Choroid plexus epithelial cell (primary cell): ENCODE results near the gene SCNN1A.
A peak's percentile ranks its signal among the peaks of the same experiment; 100 is the strongest.

Source experiments
- DNase-seq: peaks from one replicate; pipeline ENCODE4 v3.0.0-alpha.2; 2010; ENCODE audit warnings: low read depth
- H3K4me3 ChIP-seq: 2 replicates; pipeline ENCODE4 v1.5.1; 2011; ENCODE audit warnings: low read depth, mild to moderate bottlenecking, control low read depth, low read length, moderate library complexity
- TF ChIP-seq, protein P1 (sequence below): conservative IDR thresholded peaks from 2 replicates; pipeline ENCODE4 v1.5.1; 2011; ENCODE audit warnings: low read depth, mild to moderate bottlenecking, control low read depth, inconsistent platforms, low read length, moderate library complexity

SCNN1A gene

DNA sequence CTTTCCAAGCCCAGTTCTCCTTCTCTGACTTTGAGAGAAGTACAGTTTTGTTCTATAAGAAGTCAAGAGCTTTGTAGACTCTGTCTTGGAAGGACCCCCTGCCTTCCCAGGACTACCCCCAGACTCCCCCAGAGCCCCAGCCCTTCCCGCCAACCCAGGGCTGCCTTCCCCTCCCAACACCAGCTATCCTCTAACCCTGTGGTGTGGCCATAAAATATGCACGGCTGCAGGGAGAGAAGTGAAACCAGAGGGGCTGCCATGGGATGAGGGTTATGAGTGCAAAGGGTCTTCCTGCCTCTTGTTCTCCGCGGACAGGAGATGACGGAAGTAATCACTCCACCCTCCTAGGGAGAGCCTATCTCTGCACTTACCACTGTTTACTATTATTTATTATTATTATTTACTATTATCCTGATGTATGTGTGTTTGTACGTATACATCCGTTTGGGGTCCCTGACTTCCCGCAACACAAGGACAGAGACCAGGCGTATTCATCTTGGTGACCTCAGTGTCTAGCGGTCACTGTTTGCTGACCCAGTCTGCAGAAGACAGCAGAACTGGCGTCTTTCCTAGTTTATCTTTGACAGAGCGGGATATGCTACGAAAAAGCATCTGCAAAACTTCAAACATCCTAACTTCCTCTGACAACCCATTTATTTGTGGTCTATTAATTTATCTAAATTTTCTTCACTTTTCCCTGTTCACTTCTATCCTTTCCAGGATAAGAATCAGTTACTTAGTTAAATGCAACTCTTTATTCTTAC is 3.5 kb upstream of the SCNN1A start:
- TF ChIP-seq, protein P1, sequence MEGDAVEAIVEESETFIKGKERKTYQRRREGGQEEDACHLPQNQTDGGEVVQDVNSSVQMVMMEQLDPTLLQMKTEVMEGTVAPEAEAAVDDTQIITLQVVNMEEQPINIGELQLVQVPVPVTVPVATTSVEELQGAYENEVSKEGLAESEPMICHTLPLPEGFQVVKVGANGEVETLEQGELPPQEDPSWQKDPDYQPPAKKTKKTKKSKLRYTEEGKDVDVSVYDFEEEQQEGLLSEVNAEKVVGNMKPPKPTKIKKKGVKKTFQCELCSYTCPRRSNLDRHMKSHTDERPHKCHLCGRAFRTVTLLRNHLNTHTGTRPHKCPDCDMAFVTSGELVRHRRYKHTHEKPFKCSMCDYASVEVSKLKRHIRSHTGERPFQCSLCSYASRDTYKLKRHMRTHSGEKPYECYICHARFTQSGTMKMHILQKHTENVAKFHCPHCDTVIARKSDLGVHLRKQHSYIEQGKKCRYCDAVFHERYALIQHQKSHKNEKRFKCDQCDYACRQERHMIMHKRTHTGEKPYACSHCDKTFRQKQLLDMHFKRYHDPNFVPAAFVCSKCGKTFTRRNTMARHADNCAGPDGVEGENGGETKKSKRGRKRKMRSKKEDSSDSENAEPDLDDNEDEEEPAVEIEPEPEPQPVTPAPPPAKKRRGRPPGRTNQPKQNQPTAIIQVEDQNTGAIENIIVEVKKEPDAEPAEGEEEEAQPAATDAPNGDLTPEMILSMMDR, result no peak
- H3K4me3 ChIP-seq, result no peak overlapping the region

DNA sequence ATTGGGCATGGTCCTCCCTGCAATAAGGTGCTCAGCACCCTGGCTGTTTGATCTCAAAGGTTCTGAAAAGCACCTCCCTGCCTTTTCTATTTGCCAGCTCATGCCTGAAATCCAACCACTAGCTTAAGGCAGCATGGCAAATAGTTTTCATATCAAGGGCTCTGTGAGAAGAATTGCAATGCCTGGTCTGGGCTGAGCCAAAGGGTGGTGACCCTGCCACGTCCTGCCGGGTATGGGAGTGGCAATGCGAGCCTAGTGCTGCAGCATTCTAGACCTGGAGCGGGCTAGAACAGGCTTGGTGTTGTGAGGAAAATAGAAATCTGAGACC is 2.3 kb upstream of the SCNN1A start:
- H3K4me3 ChIP-seq, result no peak overlapping the region
- no peak for DNase-seq
- TF ChIP-seq, protein P1, result no peak

More for the DNA sequence above, 3.5 kb upstream of the SCNN1A start:
- DNase-seq, result no peak

DNA sequence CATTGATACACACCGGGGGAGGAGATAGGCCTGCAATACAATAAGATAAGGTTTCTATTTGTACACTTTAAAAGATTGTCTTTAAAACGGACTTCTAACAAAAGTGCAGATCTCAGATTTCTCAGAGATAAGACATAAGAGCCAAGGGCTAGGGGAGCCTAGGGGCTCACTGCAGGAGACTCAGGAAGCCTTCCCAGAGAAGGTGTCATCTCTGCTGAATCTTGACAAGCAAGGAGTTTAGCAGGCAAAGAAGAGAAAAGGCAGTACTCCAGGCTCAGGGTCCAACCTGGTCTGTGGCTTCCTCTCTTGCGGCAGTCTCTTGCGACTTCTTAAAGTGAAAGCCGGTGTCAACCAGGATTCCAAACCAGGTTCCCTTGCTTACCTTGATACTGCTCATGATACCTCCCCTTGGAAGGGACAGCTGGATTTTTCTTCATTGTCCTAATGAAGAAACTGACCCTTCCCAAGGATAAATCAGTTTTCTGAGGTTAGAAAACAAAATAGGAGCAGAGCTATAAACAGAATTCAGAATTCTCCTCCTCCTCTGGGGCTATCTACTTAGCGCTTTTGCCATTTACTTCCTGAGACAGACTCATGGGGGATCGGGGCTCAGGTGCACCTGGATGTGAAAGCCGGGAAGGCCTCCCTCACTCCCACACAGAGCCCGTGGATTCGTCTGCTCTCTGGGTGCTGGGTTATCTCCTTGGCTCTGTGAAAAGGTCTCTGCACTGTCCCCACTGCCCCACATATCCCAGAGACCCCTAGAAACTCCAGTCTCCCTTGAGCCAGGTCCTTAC is 1.7 kb upstream of the SCNN1A start:
- TF ChIP-seq, protein P1, result no peak
- H3K4me3 ChIP-seq, result no peak overlapping the region
- DNase-seq, result no peak

DNA sequence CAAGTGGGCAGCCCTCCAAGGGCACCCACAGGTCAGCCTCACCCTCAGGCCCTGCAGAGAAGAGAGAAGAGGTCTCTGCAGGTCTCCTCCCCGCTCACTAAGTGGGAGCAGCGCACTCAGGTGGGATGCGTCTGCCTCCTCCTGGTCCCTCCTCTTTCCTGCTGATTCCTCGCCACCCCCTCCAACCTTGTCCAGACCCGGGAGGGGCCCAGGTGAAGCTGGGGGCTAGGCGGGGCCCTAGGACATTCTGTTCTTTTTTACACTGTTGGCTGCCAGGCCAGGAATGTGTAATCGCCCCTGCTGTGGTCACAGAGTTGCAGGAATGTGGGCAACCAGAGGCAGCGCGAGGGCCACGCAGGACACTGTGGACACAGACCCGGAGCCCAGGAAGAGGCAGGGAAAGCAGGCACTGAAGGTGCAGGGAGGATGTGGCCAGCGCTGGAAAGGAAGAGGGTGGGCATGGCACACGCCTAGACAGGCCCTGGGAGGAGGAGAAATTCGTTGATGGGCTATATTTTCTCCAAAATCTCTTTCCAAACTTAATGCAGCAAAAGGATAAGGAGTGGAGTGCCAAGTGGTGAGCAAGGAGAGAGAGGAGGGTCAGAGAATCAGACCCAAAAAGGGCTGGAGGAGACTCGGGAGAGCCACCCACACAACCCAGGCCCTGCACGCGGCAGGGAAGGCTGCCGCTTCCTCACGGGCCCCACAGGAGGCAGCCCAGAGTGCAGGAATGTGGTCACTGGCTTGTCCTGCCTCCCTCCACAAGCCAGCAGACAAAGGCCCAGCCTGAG is 911 bp upstream of the SCNN1A start:
- TF ChIP-seq, protein P1, result peak; percentile 56
- H3K4me3 ChIP-seq, result no peak overlapping the region
- peak; percentile 73 for DNase-seq

DNA sequence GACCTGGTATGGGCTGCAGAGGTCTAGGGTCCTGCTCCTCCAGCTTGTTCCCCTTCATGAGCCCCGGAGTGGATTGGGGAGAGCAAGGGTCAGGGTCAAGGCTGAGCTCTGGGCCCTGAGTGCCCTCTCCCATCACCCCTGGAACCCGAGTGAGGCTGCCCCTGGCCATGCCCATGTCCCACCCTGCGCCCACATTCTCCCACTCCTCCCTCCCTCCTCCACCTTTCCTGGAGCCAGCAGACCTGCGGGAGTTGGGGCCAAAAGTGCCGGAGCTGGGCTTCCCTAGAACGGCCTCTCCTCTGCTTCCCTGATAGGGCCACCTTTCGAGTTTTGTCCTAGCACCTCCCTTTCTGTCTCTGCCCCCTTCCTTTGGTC is 590 bp downstream of the SCNN1A start:
- no peak overlapping the region for H3K4me3 ChIP-seq
- TF ChIP-seq, protein P1, result no peak
- DNase-seq, result no peak

DNA sequence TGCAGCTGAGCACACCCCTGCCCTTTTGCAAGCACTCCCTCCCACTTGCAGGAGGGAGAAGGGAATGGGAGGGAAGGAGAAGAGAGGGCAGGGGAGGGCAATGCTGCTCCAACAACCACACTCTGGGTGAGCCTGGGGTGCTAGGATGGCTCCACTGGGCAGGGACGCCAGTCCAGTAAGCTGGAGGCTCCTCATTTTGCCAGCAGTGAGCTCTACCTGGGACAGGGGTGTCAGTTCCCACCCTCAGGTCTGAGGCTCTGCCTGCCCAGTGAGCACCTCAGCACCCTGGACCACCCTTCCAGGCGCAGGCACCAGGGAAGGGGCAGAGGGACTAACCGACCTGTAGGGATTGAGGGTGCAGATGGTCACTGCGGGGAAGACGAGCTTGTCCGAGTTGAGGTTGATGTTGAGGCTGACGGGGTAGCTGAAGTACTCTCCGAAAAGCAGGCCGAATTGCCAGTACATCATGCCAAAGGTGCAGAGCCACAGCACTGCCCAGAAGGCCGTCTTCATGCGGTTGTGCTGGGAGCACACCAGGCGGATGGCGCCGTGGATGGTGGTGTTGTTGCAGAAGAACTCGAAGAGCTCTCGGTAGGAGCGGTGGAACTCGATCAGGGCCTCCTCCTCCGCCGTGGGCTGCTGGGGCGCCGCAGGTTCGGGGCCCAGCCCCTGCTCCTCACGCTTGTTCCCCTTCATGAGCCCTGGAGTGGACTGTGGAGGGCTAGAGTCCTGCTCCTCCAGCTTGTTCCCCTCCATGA is 1.2 kb downstream of the SCNN1A start:
- H3K4me3 ChIP-seq, result no peak overlapping the region
- DNase-seq, result no peak
- TF ChIP-seq, protein P1, result no peak
